K562 (cell line): ENCODE results near the gene RAP1GDS1. TPM values are rescaled to one million over a fixed set of nuclear protein-coding genes. Genes with fewer than 3 reads are reported as not detected.
A peak's percentile ranks its signal among the peaks of the same experiment; 100 is the strongest.

ENCODE experiments used
- ATAC-seq: fragments of 200-7000 bp; cut with Tn5 transposase; 3 replicates; pipeline ENCODE4 v1.9.1; 2020; ENCODE audit warnings: moderate library complexity
- BruUV-seq: library from RNA; stranded (reverse); fragments of 400-500 nt; replicated peaks from 2 replicates; lab custom pipeline; 2021; lab: Mats Ljungman, UMichigan
- CTCF ChIA-PET: fragments of 300-600 bp; formaldehyde crosslinking; extraction: SDS; loops from one replicate; lab custom pipeline; 2021; ENCODE audit warnings: low intra/inter-chr PET ratio; lab: Yijun Ruan, JAX
- POLR2A ChIA-PET: fragments of 300-600, 350-650 bp; sonication (Branson Sonifier 250); formaldehyde crosslinking; extraction: SDS; loops from one replicate; lab custom pipeline; 2021; ENCODE audit warnings: antibody characterized with exemption, inconsistent platforms; lab: Yijun Ruan, JAX
- DNase-seq, 4 experiments: peaks; one replicate each; pipeline versions ENCODE4 v3.0.0 to v3.0.0-alpha.2; 2011 to 2018; ENCODE audit warnings: low spot score in 3 of 4, mixed read lengths in 3 of 4; ENCODE audit errors: extremely low read depth in 1 of 4
- FAIRE-seq: peaks from 2 replicates; lab custom pipeline; 2011; peaks lifted over from hg19 to GRCh38; lab: Jason Lieb, UNC
- H2AFZ ChIP-seq: 2 replicates; pipeline ENCODE4 v1.6.0; 2011; ENCODE audit warnings: low read depth, low read length, control low read depth, inconsistent platforms
- H3K27ac ChIP-seq: fragments of 200-600 bp; 3 replicates; pipeline ENCODE4 v1.8.0; 2011; ENCODE audit warnings: low read depth, mild to moderate bottlenecking, control low read depth, inconsistent platforms, low read length, moderate library complexity, mixed read lengths; ENCODE audit errors: extremely low read depth
- H3K27me3 ChIP-seq, 2 experiments: fragments of 300-600 bp in 1 of 2; 2 replicates in 1 of 2; 3 replicates in 1 of 2; pipeline versions ENCODE4 v1.6.0 to v1.8.0; 2011; ENCODE audit warnings: inconsistent platforms in 2 of 2, low read length in 2 of 2, mild to moderate bottlenecking in 1 of 2, mixed read lengths in 1 of 2, moderate library complexity in 1 of 2; ENCODE audit not compliant: control insufficient read depth in 2 of 2, insufficient read depth in 2 of 2
- H3K36me3 ChIP-seq: fragments of 300-600 bp; 3 replicates; pipeline ENCODE4 v1.8.0; 2011; ENCODE audit warnings: mild to moderate bottlenecking, low read length, inconsistent platforms; ENCODE audit not compliant: control insufficient read depth, insufficient read depth
- H3K4me1 ChIP-seq, 2 experiments: fragments of 200-600 bp in 1 of 2; replicated peaks in 1 of 2; 2 replicates in 1 of 2; 3 replicates in 1 of 2; pipeline versions ENCODE4 v1.5.1 to v1.8.0; 2011; ENCODE audit warnings: inconsistent platforms in 2 of 2, low read length in 2 of 2, mild to moderate bottlenecking in 1 of 2, mixed read lengths in 1 of 2, moderate library complexity in 1 of 2; ENCODE audit not compliant: control insufficient read depth in 2 of 2, insufficient read depth in 2 of 2
- H3K4me2 ChIP-seq: 2 replicates; pipeline ENCODE4 v1.6.1; 2011; ENCODE audit warnings: low read length, control low read depth, inconsistent platforms, mixed read lengths; ENCODE audit not compliant: insufficient read depth
- H3K4me3 ChIP-seq: fragments of 200-600 bp; sonication (generic), shearing (Covaris generic); 2 replicates; pipeline ENCODE4 v1.5.1; 2016; ENCODE audit warnings: control low read depth, inconsistent platforms
- H3K79me2 ChIP-seq: fragments of 200-600 bp; 3 replicates; pipeline ENCODE4 v1.8.0; 2011; ENCODE audit warnings: low read length, inconsistent platforms; ENCODE audit not compliant: control insufficient read depth, insufficient read depth
- H3K9ac ChIP-seq, 2 experiments: 2 replicates each; pipeline versions ENCODE4 v1.6.0 to v1.6.1; 2011; ENCODE audit warnings: low read depth in 2 of 2, low read length in 2 of 2, control low read depth in 1 of 2, inconsistent platforms in 1 of 2, mild to moderate bottlenecking in 1 of 2, mixed read lengths in 1 of 2; ENCODE audit not compliant: insufficient read depth in 1 of 2
- H3K9me1 ChIP-seq: one replicate; pipeline ENCODE4 v1.6.0; 2011; ENCODE audit warnings: inconsistent platforms, mild to moderate bottlenecking, low read length, moderate library complexity; ENCODE audit not compliant: control insufficient read depth, insufficient read depth
- H3K9me3 ChIP-seq: replicated peaks from 2 replicates; pipeline ENCODE4 v1.5.1; 2011; ENCODE audit warnings: low read depth, low read length, inconsistent platforms; ENCODE audit not compliant: control insufficient read depth, insufficient read depth
- H4K20me1 ChIP-seq: replicated peaks from 2 replicates; pipeline ENCODE4 v1.6.1; 2011; ENCODE audit warnings: low read length, inconsistent platforms, mixed read lengths; ENCODE audit not compliant: control insufficient read depth, insufficient read depth
- EHMT2 ChIP-seq: fragments of 450-650 bp; IDR thresholded peaks from 2 replicates; pipeline ENCODE4 v1.6.1; 2018; ENCODE audit warnings: antibody characterized with exemption
- EWSR1 ChIP-seq: fragments of 450-650 bp; IDR thresholded peaks from 2 replicates; pipeline ENCODE4 v1.6.1; 2018; ENCODE audit warnings: borderline replicate concordance, mild to moderate bottlenecking, low read depth, moderate library complexity; ENCODE audit not compliant: partially characterized antibody
- MEF2A ChIP-seq: IDR thresholded peaks from 2 replicates; pipeline ENCODE4 v1.6.1; 2011; ENCODE audit warnings: low read depth, mild to moderate bottlenecking, low read length, moderate library complexity; ENCODE audit not compliant: control insufficient read depth
- PTRF ChIP-seq: fragments of 450-650 bp; IDR thresholded peaks from 2 replicates; pipeline ENCODE4 v1.6.1; 2016; ENCODE audit warnings: mild to moderate bottlenecking, missing genetic modification characterization, missing compliant biosample characterization
- RBM25 ChIP-seq: fragments of 200-400 bp; formaldehyde crosslinking; IDR thresholded peaks from 2 replicates; pipeline ENCODE4 v1.6.1; 2018; ENCODE audit warnings: low read length, low read depth, moderate library complexity; ENCODE audit not compliant: severe bottlenecking
- SETDB1 ChIP-seq: IDR thresholded peaks from one replicate; pipeline ENCODE4 v1.6.1; 2012; ENCODE audit warnings: low read length, control low read depth, inconsistent platforms
- SMARCA5 ChIP-seq: fragments of 450-650 bp; IDR thresholded peaks from 2 replicates; pipeline ENCODE4 v1.6.1; 2016
- SMARCE1 ChIP-seq: fragments of 450-650 bp; IDR thresholded peaks from 2 replicates; pipeline ENCODE4 v1.7.1; 2016; ENCODE audit warnings: mild to moderate bottlenecking
- ZNF609 ChIP-seq: sonication (generic); formaldehyde crosslinking; IDR thresholded peaks from 2 replicates; pipeline ENCODE4 v1.8.1; 2023; ENCODE audit warnings: missing genetic modification reagents, mild to moderate bottlenecking, borderline replicate concordance
- WGBS: fragments of 100-300 bp; shearing (Covaris generic); methylation state at CpG from one replicate; pipeline ENCODE4 v1.1.6; 2016; ENCODE audit warnings: low coverage, mixed read lengths; ENCODE audit not compliant: insufficient coverage; ENCODE audit errors: missing lambda C conversion rate; 5-methylcytosine and 5-hydroxymethylcytosine counted together
- in situ Hi-C: fragments of 300-500 bp; cut with MboI; formaldehyde crosslinking; loops from 4 replicates; pipeline ENCODE4 v1.15.0; 2018; ENCODE audit warnings: inconsistent platforms, mixed read lengths
- intact Hi-C: fragments of 100-400 bp; cut with micrococcal nuclease; formaldehyde crosslinking; loops from 2 replicates; pipeline ENCODE4 v1.14.2; 2022
- polyA plus RNA-seq, 8 experiments: library from polyadenylated mRNA; depleted of rRNA in 4 of 8; stranded (reverse) in 5 of 8; unstranded in 3 of 8; fragments of >200 nt; fragmentation: Nextera tagmentation in 2 of 8; fragmentation: Illumina TruSeq in 1 of 8; extraction: Ambion mirVana in 2 of 8; extraction: Trizol in 1 of 8; gene quantifications; 2 replicates each; pipeline versions ENCODE4 v1.2.1 to v1.2.3, GENCODE V29; 2011 to 2014; ENCODE audit warnings: inconsistent platforms in 1 of 8, missing spikeins in 1 of 8
- total RNA-seq, 7 experiments: library from RNA; depleted of rRNA in 6 of 7; stranded (reverse); fragments of >200 nt in 6 of 7; fragmentation: Illumina TruSeq in 2 of 7; extraction: Trizol in 2 of 7; gene quantifications; 2 replicates each; pipeline versions ENCODE4 v1.2.1 to v1.2.3, GENCODE V29; 2011 to 2021; ENCODE audit warnings: low replicate concordance in 1 of 7

RAP1GDS1 gene
- total and polyA plus RNA-seq, 9 of the 15 experiments (the other 6 are each of a cell fraction or from before 2014, with no cell fraction given) = 27.2 to 55.6 (median 31.5) TPM

- no peak overlapping the region for H3K9ac ChIP-seq
- H3K9me1 ChIP-seq = no peaks in the 10 kb centered on the region
- no peak overlapping the region for H2AFZ ChIP-seq
- H3K36me3 ChIP-seq = peaks cover 3% of the 10 kb centered on the region; the same call in 2 of the 3 replicates
- H3K4me1 ChIP-seq = no peaks in the 10 kb centered on the region
- H3K4me2 ChIP-seq = no peak overlapping the region
- no TSS peak for BruUV-seq
- ATAC-seq = no peak
- POLR2A ChIA-PET = interaction anchor here (0.7 kb wide), 1 partner anchor 14 kb away, joined by 3 read pairs; no protein-coding TSS in a partner anchor
- no peaks in the 10 kb centered on the region for H3K27me3 ChIP-seq
- intact Hi-C loops = no loop called here
- TF ChIP-seq MEF2A = no peak
- peak; percentile 26 for TF ChIP-seq RBM25
- TF ChIP-seq, all 486 proteins: peak for 1
- 0 out of 2 replicates have a peak, but pooled peaks cover 1% of the 10 kb centered on the region for H3K9me3 ChIP-seq
- CTCF ChIA-PET = no interaction called here
- 95% methylated on average over 3 of the region's 3 CpGs for WGBS
- no peaks in the 10 kb centered on the region for H4K20me1 ChIP-seq
- H3K4me3 ChIP-seq = no peak overlapping the region
- no peaks in the 10 kb centered on the region for H3K79me2 ChIP-seq
- DNase-seq = no peak
- no peak for FAIRE-seq
- H3K27ac ChIP-seq = no peak overlapping the region
- in situ Hi-C loops = no loop called here
Observed at GRCh38 chr4:98369322-98369721, 108.1 kb downstream of the RAP1GDS1 start.

GRCh38 chr4:98374643-98375042 lies 113.5 kb downstream of the RAP1GDS1 start:
- no peak for TF ChIP-seq SMARCA5
- TF ChIP-seq EWSR1 = no peak
- no peak for TF ChIP-seq SETDB1
- TF ChIP-seq EHMT2 = no peak
- no peak for TF ChIP-seq SMARCE1
- no peak for TF ChIP-seq ZNF609 (CRISPR knock-in tag)
- no peak for TF ChIP-seq PTRF (tag)
- no peak for FAIRE-seq
- H3K79me2 ChIP-seq = no peaks in the 10 kb centered on the region
- H3K36me3 ChIP-seq = no peaks in the 10 kb centered on the region; the same call in 2 of the 3 replicates
- H2AFZ ChIP-seq = no peak overlapping the region
- POLR2A ChIA-PET = no interaction called here
- BruUV-seq = no TSS peak
- no peaks in the 10 kb centered on the region for H3K27me3 ChIP-seq
- no peaks in the 10 kb centered on the region for H3K9me1 ChIP-seq
- no peak for DNase-seq
- no peak overlapping the region for H3K4me3 ChIP-seq
- H4K20me1 ChIP-seq = no peaks in the 10 kb centered on the region
- WGBS = 81% methylated on average over 5 of the region's 5 CpGs
- CTCF ChIA-PET = no interaction called here
- H3K27ac ChIP-seq = no peak overlapping the region
- no peak for ATAC-seq
- intact Hi-C loops (no loop called here), in situ Hi-C loops (no loop called here)
- no peak overlapping the region for H3K9ac ChIP-seq
- no peak overlapping the region for H3K4me2 ChIP-seq
- H3K9me3 ChIP-seq = no peaks in the 10 kb centered on the region
- H3K4me1 ChIP-seq = no peaks in the 10 kb centered on the region
